ENCODE measurements around the gene F11R. TPM values are rescaled to one million over a fixed set of nuclear protein-coding genes. Genes with fewer than 3 reads are reported as not detected.

The F11R gene
- total and polyA plus RNA-seq, 2 of the 13 experiments (the other 11 are each of a cell fraction or from before 2014, with no cell fraction given): 95.8 to 105 TPM

DNA sequence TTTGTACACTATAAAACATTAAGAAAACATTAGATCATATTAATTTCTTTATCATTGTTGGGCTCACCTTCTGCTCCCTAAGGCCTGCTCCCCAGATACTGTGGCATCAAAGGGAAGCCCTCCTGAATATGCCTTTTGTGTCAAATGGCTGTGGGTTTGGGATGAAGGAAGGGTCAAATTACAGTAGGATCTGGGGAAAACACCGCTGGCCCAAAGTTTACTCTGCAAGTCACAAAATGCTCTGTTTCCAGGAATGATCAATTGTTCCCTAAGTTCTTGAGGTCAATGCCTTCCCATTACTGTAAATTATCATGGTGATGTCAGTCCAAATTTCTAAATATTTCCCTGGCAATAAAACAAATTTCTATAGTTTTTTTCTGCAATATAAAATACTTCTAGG is 59.5 kb downstream of the F11R start (continued):
- TF ChIP-seq, protein P1, sequence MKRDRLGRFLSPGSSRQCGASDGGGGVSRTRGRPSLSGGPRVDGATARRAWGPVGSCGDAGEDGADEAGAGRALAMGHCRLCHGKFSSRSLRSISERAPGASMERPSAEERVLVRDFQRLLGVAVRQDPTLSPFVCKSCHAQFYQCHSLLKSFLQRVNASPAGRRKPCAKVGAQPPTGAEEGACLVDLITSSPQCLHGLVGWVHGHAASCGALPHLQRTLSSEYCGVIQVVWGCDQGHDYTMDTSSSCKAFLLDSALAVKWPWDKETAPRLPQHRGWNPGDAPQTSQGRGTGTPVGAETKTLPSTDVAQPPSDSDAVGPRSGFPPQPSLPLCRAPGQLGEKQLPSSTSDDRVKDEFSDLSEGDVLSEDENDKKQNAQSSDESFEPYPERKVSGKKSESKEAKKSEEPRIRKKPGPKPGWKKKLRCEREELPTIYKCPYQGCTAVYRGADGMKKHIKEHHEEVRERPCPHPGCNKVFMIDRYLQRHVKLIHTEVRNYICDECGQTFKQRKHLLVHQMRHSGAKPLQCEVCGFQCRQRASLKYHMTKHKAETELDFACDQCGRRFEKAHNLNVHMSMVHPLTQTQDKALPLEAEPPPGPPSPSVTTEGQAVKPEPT (CRISPR knock-in tag; IDR thresholded peaks at IDR 0.05; ENCODE audit: low read depth): no peak
- TF ChIP-seq NCOR1 (IDR thresholded peaks at IDR 0.05; ENCODE audit: borderline replicate concordance, low read length): no peak
- TF ChIP-seq UBTF (CRISPR knock-in tag; IDR thresholded peaks at IDR 0.05): no peak
- TF ChIP-seq ZGPAT (CRISPR knock-in tag; IDR thresholded peaks at IDR 0.05): peak; percentile 53; the same call in 1 of the 2 replicates
- TF ChIP-seq ZNF501 (CRISPR knock-in tag; IDR thresholded peaks at IDR 0.05): no peak
- no peak for TF ChIP-seq ZNF331 (CRISPR knock-in tag; IDR thresholded peaks at IDR 0.05)
- TF ChIP-seq ZNF556 (CRISPR knock-in tag; IDR thresholded peaks at IDR 0.05; ENCODE audit: borderline replicate concordance): no peak
- peak; percentile 94 for TF ChIP-seq NFKBIZ (CRISPR knock-in tag; IDR thresholded peaks at IDR 0.05)
- no peak for TF ChIP-seq MTF2 (CRISPR knock-in tag; IDR thresholded peaks at IDR 0.05; ENCODE audit: borderline replicate concordance)
- TF ChIP-seq SMYD3 (CRISPR knock-in tag; IDR thresholded peaks at IDR 0.05): no peak
- no peak for TF ChIP-seq ZNF652 (CRISPR knock-in tag; IDR thresholded peaks at IDR 0.05; ENCODE audit: borderline replicate concordance, low read depth)
- TF ChIP-seq PHF8 (CRISPR knock-in tag; IDR thresholded peaks at IDR 0.05): no peak
- no peak for TF ChIP-seq FUBP1 (CRISPR knock-in tag; IDR thresholded peaks at IDR 0.05; ENCODE audit: borderline replicate concordance)
- TF ChIP-seq KAT8 (CRISPR knock-in tag; IDR thresholded peaks at IDR 0.05): 0 out of 2 replicates have a peak, but pooled peaks have one; percentile 14
- TF ChIP-seq, protein P2, sequence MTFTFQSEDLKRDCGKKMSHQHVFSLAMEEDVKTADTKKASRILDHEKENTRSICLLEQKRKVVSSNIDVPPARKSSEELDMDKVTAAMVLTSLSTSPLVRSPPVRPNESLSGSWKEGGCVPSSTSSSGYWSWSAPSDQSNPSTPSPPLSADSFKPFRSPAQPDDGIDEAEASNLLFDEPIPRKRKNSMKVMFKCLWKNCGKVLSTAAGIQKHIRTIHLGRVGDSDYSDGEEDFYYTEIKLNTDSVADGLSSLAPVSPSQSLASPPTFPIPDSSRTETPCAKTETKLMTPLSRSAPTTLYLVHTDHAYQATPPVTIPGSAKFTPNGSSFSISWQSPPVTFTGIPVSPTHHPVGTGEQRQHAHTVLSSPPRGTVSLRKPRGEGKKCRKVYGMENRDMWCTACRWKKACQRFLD (CRISPR knock-in tag; IDR thresholded peaks at IDR 0.05; ENCODE audit: borderline replicate concordance): no peak
- TF ChIP-seq RAD21 (CRISPR knock-in tag; IDR thresholded peaks at IDR 0.05): no peak
- TF ChIP-seq POGZ (CRISPR knock-in tag; IDR thresholded peaks at IDR 0.05): no peak
- TF ChIP-seq HMG20A (CRISPR knock-in tag; IDR thresholded peaks at IDR 0.05; ENCODE audit: borderline replicate concordance): peak; percentile 66; the same call in 1 of the 2 replicates
- peak; percentile 14; the same call in 1 of the 2 replicates for TF ChIP-seq HNF4A (CRISPR knock-in tag; IDR thresholded peaks at IDR 0.05)
- no peak for TF ChIP-seq RBM39 (IDR thresholded peaks at IDR 0.05; ENCODE audit: low read depth, low read length, poor library complexity, severe bottlenecking)
- TF ChIP-seq CREM (IDR thresholded peaks at IDR 0.05): 0 out of 2 replicates have a peak, but pooled peaks have one; percentile 27
- no peak for TF ChIP-seq CREM (CRISPR knock-in tag; IDR thresholded peaks at IDR 0.05)
- no peak for TF ChIP-seq YY1 (IDR thresholded peaks at IDR 0.05; ENCODE audit: insufficient read depth, insufficient replicate concordance, low read depth, low read length)

Data from HepG2 (cell line).